GM12875 (cell line): ENCODE results near the gene SNED1.

Experiments
- H3K4me3 ChIP-seq: one replicate; pipeline ENCODE4 v1.5.1; 2011; ENCODE audit warnings: low read depth, low read length, control low read depth
- CTCF ChIP-seq: IDR thresholded peaks from 2 replicates; pipeline ENCODE4 v1.5.1; 2011; ENCODE audit warnings: low read depth, mild to moderate bottlenecking, control low read depth, inconsistent platforms, low read length, moderate library complexity, borderline replicate concordance; ENCODE audit not compliant: insufficient read depth

Gene SNED1

GRCh38 chr2:241080405-241081189, 82.2 kb downstream of the SNED1 start:
- no peak for TF ChIP-seq CTCF
- H3K4me3 ChIP-seq: no peak overlapping the region

DNA sequence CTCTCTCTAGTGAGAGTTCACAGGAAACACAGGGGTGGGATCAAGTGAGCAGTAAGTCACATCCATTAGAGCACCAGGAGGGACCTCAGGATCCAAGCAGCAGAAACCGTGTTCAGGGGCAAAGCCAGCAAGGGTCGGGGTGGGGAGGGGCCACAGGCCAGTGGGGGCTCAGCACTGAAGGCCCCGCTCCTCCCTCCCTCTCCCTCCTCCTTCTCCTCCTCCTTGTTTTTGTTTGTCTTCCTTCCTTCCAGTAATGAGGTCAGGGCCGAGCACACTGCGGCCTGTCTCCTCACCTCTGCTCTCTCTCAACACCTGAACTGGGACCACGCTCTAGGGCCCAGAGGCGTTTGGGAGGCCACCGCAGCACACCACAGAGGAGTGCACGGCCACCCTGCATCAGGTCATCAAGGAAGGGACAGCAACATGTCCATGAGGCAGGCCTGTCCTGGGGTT, 82.8 kb downstream of the SNED1 start:
- no peak for TF ChIP-seq CTCF
- no peak overlapping the region for H3K4me3 ChIP-seq

DNA sequence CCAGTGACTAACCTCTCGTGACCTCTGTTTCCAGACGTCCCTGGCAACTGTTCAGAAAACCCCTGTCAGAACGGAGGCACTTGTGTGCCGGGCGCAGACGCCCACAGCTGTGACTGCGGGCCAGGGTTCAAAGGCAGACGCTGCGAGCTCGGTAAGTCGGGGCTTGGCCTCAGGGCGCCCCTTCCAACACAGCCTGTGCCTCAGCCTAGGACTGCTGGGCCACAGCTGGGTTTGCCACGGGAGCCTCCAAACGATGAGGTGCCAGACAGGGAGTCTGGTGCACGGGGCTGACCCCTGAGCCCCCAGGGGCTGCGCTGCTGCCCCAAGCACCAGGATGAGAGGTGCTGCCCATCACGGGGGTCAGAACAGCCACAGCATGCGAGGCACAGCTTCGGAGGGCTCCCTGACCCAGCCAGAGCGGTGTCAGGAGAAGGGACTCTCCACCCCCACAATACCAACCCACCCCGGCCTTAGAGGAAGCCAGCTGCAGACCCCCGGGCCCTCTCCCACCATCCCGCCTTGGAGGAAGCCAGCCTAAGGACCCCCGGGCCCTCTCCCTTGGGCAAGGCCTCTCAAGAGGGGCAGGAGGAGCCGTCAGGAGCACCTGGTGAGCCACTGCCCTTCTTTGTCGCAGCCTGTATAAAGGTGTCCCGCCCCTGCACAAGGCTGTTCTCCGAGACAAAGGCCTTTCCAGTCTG, 83.4 kb downstream of the SNED1 start:
- TF ChIP-seq CTCF: no peak
- H3K4me3 ChIP-seq: no peak overlapping the region

DNA sequence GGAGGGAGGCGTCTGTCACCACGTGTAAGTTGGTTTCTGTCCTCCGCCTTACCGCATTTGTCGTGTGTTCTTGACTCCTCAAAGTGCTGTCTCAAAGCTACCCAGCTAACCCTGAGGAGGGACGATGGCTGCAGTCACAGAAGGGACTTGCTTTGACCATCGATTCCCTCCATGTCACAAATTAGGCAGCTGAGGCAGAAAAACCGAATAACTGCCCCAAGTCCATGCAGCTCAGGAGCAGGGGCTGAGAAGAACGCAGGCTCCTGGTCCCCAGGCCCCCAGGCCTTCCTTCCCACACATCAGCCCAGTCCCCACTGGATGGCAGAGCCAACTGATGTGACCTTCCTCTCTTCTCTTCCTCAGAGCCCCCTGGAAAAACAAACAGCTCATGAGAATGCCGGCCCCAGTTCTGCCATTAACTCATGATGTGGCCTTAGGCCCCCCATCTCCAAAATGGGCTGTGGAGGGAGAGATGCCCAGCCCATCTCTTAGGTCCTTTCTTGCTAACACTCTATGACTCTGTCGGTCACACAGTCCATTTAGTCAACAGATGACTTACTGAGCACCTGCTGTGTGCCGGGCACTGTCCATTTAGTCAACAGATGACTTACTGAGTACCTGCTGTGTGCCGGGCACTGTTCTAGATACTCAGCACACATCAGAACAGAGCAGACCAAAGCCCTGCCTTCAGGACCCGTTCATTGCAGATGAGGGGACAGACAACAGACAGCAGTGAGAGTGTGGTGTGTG, 84.1 kb downstream of the SNED1 start:
- H3K4me3 ChIP-seq: no peak overlapping the region
- no peak for TF ChIP-seq CTCF

- TF ChIP-seq CTCF: no peak
- no peak overlapping the region for H3K4me3 ChIP-seq
Observed at GRCh38 chr2:241083091-241083415, 84.6 kb downstream of the SNED1 start.

- H3K4me3 ChIP-seq: no peak overlapping the region
Observed at GRCh38 chr2:241084856-241085444, 86.5 kb downstream of the SNED1 start.

More at GRCh38 chr2:241084856-241085444, 86.5 kb downstream of the SNED1 start:
- TF ChIP-seq CTCF: no peak
